Spinal cord (tissue), 10 donors: ENCODE results near the gene SCARF1. TPM values are rescaled to one million over a fixed set of nuclear protein-coding genes. Genes with fewer than 3 reads are reported as not detected.

ENCODE experiments used
- DNase-seq, 6 donors: peaks; one replicate each; pipeline versions ENCODE4 v3.0.0 to v3.0.0-alpha.2; 2013 to 2015; ENCODE audit warnings: low spot score in 6 of 6, low read depth in 4 of 6
- H3K27ac ChIP-seq: one replicate; pipeline ENCODE4 v1.5.1; 2013; ENCODE audit warnings: low read depth, low read length, control low read depth
- H3K27me3 ChIP-seq: one replicate; pipeline ENCODE4 v1.6.1; 2013; ENCODE audit warnings: low read length; ENCODE audit not compliant: control insufficient read depth, insufficient read depth
- H3K36me3 ChIP-seq: one replicate; pipeline ENCODE4 v1.6.1; 2013; ENCODE audit warnings: low read length; ENCODE audit not compliant: control insufficient read depth, insufficient read depth
- H3K4me1 ChIP-seq: one replicate; pipeline ENCODE4 v1.6.1; 2013; ENCODE audit warnings: low read length; ENCODE audit not compliant: control insufficient read depth, insufficient read depth
- H3K4me3 ChIP-seq: one replicate; pipeline ENCODE4 v1.5.1; 2013; ENCODE audit warnings: low read depth, low read length, control low read depth
- H3K9me3 ChIP-seq: one replicate; pipeline ENCODE4 v1.6.1; 2013; ENCODE audit warnings: low read length; ENCODE audit not compliant: control insufficient read depth, insufficient read depth
- WGBS: methylation state at CpG from one replicate; pipeline ENCODE4 v1.1.5; 2013; ENCODE audit warnings: missing lambda C conversion rate; ENCODE audit not compliant: insufficient coverage; 5-methylcytosine and 5-hydroxymethylcytosine counted together
- polyA plus RNA-seq, 2 donors: library from polyadenylated mRNA; unstranded; fragments of 120-200 nt; gene quantifications; one replicate each; pipeline ENCODE4 v1.2.1, GENCODE V29; 2013; ENCODE audit not compliant: insufficient read length in 2 of 2
- total RNA-seq, 2 donors: library from RNA; depleted of rRNA in 1 of 2; stranded (reverse); fragments of 120-200 nt in 1 of 2; fragments of >200 nt in 1 of 2; gene quantifications; one replicate each; pipeline versions ENCODE4 v1.2.3 to v1.2.4, GENCODE V29; 2013 to 2014
- donor health status: healthy.

The SCARF1 gene
- total and polyA plus RNA-seq, 4 donors: 4.2 to 10.7 (median 8.3) TPM

- peaks cover 47% of the 10 kb centered on the region for H3K4me1 ChIP-seq
- no peaks in the 10 kb centered on the region for H3K9me3 ChIP-seq
- H3K27me3 ChIP-seq: peaks cover 3% of the 10 kb centered on the region
- peaks cover 33% of the 10 kb centered on the region for H3K36me3 ChIP-seq
- no peak overlapping the region for H3K4me3 ChIP-seq
- H3K27ac ChIP-seq: no peak overlapping the region
- whole genome bisulfite sequencing: 57% methylated on average over 21 of the region's 23 CpGs
- peak in 1 of 6 donors; percentile 49 for DNase-seq
These were observed 5.0 kb downstream of the SCARF1 start for GRCh38 chr17:1640329-1641064.

- Histone ChIP-seq H3K9me3 (no peaks in the 10 kb centered on the region), H3K27ac (no peak overlapping the region), H3K36me3 (peaks cover 33% of the 10 kb centered on the region), H3K4me3 (no peak overlapping the region), H3K27me3 (peaks cover 2% of the 10 kb centered on the region), H3K4me1 (peaks cover 41% of the 10 kb centered on the region)
- DNase-seq: peak in 1 of 6 donors; percentile 68
- WGBS: 68% methylated on average over 11 of the region's 11 CpGs
These were observed 5.9 kb downstream of the SCARF1 start for GRCh38 chr17:1639549-1640180.

GRCh38 chr17:1638624-1639300 lies 6.8 kb downstream of the SCARF1 start:
- Histone ChIP-seq H3K27ac (no peak overlapping the region), H3K36me3 (peaks cover 36% of the 10 kb centered on the region), H3K27me3 (no peaks in the 10 kb centered on the region), H3K4me3 (no peak overlapping the region), H3K9me3 (no peaks in the 10 kb centered on the region), H3K4me1 (peaks cover 32% of the 10 kb centered on the region)
- WGBS: 72% methylated on average over 15 of the region's 19 CpGs
- DNase-seq: no peak

- H3K36me3 ChIP-seq: peaks cover 36% of the 10 kb centered on the region
- 34% methylated on average over 17 of the region's 17 CpGs for WGBS
- no peaks in the 10 kb centered on the region for H3K9me3 ChIP-seq
- DNase-seq: no peak
- H3K4me3 ChIP-seq: no peak overlapping the region
- H3K4me1 ChIP-seq: peaks cover 31% of the 10 kb centered on the region
- no peaks in the 10 kb centered on the region for H3K27me3 ChIP-seq
- no peak overlapping the region for H3K27ac ChIP-seq
These were observed 7.4 kb downstream of the SCARF1 start for GRCh38 chr17:1638171-1638590.

GRCh38 chr17:1636732-1637285 lies 8.7 kb downstream of the SCARF1 start:
- DNase-seq: no peak
- WGBS: 90% methylated on average over 15 of the region's 15 CpGs
- Histone ChIP-seq H3K27ac (no peak overlapping the region), H3K27me3 (no peaks in the 10 kb centered on the region), H3K4me1 (peaks cover 28% of the 10 kb centered on the region), H3K9me3 (no peaks in the 10 kb centered on the region), H3K4me3 (no peak overlapping the region), H3K36me3 (peaks cover 36% of the 10 kb centered on the region)

GRCh38 chr17:1635675-1636465 lies 9.7 kb downstream of the SCARF1 start:
- H3K4me1 ChIP-seq: peaks cover 27% of the 10 kb centered on the region
- no peaks in the 10 kb centered on the region for H3K27me3 ChIP-seq
- no peak for DNase-seq
- peaks cover 36% of the 10 kb centered on the region for H3K36me3 ChIP-seq
- 87% methylated on average over 10 of the region's 10 CpGs for WGBS
- H3K27ac ChIP-seq: no peak overlapping the region
- no peak overlapping the region for H3K4me3 ChIP-seq
- H3K9me3 ChIP-seq: no peaks in the 10 kb centered on the region

- 92% methylated on average over 45 of the region's 45 CpGs for WGBS
These were observed 10.5 kb downstream of the SCARF1 start for GRCh38 chr17:1634841-1635650.

GRCh38 chr17:1630662-1631061 lies 14.9 kb downstream of the SCARF1 start:
- H3K27me3 ChIP-seq: no peaks in the 10 kb centered on the region
- 83% methylated on average over 2 of the region's 4 CpGs for WGBS
- peaks cover 30% of the 10 kb centered on the region for H3K4me1 ChIP-seq
- H3K36me3 ChIP-seq: peaks cover 16% of the 10 kb centered on the region
- no peak overlapping the region for H3K4me3 ChIP-seq
- no peak overlapping the region for H3K27ac ChIP-seq
- DNase-seq: no peak
- H3K9me3 ChIP-seq: no peaks in the 10 kb centered on the region

More at GRCh38 chr17:1634841-1635650, 10.5 kb downstream of the SCARF1 start:
- Histone ChIP-seq H3K36me3 (peaks cover 28% of the 10 kb centered on the region), H3K27ac (no peak overlapping the region), H3K27me3 (no peaks in the 10 kb centered on the region), H3K4me3 (no peak overlapping the region), H3K9me3 (no peaks in the 10 kb centered on the region), H3K4me1 (peaks cover 22% of the 10 kb centered on the region)
- no peak for DNase-seq
